T-helper 1 cell treated with Interleukin-12 subunit alpha and Interleukin-12 subunit beta and Interleukin-4 antibody, amounts not matched to agents 30 ng/mL and 1 ng/mL, for 36 hours (primary cell): ENCODE data around the gene SRPRB. TPM values are rescaled to one million over a fixed set of nuclear protein-coding genes. Genes with fewer than 3 reads are reported as not detected.
"Not testable (repeated sequence)": the region's sequence is repeated elsewhere in the genome, so short reads cannot be mapped to it uniquely, and the experiment has no call there.

Experiments
- intact Hi-C: fragments of 100-400 bp; cut with micrococcal nuclease; formaldehyde crosslinking; loops from one replicate; pipeline ENCODE4 v1.15.1; 2024
- total RNA-seq: library from RNA; stranded (reverse); gene quantifications from 2 replicates; pipeline ENCODE4 v1.2.3, GENCODE V29; 2022

SRPRB gene
- total RNA-seq, 1 donor from 2014 or later, result 73.1 TPM

DNA sequence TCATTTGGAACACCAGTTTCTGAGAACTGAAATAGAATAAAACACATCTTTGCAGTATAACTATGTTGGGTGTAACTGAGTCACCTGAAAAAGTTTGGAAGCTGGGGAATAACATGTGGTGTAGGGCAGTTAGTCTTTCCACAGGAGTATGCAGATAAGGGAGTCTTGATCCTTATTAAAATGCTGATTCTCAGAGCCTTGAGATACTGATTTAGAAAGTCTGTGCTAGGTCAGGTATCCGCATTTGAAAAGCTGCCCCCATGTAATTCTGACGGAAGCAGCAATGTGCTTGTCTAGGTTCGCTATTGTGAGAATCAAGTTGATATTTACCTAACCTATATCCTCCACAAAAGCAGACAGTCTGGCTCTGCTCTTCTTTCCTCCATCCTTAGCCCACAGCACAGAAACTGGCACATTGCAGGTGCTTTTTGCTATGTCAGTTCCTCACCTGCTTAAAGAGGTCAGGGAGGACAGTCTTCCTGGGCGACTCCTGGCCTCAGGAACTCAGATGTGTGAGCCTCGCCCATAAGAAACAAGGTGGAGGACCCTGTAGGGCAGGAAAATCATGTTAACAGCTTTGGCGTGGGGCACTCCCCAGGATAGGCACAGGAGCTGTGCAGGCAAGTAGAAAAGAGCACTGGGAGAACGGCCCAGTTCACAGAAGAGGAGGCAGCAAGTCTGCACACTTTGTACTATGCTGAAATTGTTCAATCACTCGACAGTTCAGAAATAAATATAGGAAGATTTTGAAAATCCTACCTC lies 27.6 kb upstream of the SRPRB start:
- intact Hi-C loops, result no loop called here

DNA sequence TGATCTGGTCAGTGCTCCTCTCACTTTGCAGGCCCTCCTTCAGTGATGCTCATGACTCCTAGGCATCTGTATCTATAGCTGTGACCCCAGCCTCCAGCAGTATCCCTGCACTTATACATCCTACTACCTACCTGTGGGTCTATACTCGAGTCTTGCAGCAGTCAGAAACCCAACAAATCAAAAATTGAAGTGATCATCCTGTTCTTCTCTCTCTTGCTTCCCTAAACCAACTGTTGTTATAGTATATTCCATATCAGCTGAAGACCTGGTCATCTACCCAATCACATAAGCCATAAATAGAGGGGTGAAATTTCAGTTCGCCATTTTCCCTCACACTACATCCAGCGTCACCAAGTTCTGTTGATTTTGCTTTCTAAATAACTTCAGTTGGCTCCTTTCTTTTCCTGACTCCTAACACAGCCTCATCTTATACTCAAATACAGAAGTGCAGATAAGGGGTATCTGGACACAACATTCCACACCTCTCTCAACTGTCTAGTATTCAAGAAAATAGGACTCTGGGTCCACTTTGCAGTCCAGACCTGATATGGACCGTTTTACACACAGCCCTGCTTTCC lies 25.9 kb upstream of the SRPRB start:
- intact Hi-C loops, result no loop called here

DNA sequence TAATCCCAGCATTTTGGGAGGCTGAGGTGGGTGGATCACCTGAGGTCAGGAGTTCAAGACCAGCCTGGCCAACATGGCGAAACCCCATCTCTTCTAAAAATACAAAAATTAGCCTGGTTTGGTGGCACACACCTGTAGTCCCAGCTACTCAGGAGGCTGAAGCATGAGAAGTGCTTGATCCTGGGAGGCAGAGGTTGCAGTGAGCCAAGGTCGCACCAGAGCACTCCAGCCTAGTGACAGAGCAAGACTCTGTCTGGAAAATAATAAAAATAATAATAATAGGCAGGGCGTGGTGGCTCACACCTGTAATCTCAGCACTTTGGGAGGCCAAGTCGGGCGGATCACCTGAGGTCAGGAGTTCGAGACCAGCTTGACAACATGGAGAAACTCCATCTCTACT lies 24.9 kb upstream of the SRPRB start:
- intact Hi-C loops, result not testable (repeated sequence)

DNA sequence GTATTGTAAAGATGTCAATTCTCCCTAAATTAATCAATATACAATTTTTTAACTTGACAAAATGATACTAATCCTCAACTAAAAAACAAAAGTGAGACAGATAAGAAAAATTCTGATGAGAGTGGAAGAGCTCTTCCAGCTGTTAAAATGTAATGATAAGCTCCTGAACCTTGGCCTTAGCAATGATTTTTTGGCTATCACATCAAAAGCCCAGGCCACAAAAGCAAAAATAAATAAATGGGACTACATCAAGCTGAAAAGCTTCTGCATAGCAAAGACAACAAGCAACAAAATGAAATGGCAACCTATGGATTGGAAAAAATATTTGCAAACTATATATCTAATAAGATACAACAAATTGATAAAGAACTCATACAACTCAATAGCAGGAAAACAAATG lies 24.0 kb upstream of the SRPRB start:
- intact Hi-C loops, result no loop called here

DNA sequence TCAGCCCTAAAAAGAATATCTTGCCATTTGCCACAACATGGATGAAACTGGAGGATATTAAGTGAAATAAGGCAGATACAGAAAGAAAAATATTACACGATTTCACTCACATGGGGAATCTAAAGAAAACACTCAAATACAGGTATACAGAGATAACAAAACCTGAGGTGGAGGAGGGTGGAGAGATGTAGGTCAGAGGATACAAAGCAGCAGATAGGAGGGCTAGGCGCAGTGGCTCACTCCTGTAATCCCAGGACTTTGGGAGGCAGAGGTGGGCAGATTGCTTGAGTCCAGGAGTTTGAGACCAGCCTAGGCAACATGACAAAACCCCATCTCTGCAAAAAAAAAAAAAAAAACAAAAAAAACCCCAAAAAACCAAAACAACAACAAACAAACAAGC lies 23.2 kb upstream of the SRPRB start:
- intact Hi-C loops, result no loop called here

DNA sequence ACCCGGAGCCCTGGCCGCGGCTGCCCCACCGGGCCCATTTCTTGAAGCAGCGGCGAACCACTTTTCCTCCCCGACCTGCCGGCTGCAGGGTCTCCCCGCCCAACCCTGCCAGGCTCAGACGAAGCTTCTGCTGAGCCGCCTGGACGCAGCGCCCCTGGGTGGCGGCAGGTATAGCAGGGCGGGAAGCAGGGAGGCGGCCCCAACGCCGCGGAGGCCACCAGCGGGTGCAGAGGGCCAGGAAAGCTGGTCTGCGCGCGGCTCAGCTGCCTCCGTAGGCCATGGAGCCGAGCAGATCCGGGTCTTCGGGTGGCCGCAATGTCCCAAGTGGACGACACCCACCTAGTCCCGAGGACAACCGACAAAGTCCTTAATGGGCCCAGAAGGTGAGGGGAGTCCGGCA lies 21.9 kb upstream of the SRPRB start:
- intact Hi-C loops, result no loop called here

DNA sequence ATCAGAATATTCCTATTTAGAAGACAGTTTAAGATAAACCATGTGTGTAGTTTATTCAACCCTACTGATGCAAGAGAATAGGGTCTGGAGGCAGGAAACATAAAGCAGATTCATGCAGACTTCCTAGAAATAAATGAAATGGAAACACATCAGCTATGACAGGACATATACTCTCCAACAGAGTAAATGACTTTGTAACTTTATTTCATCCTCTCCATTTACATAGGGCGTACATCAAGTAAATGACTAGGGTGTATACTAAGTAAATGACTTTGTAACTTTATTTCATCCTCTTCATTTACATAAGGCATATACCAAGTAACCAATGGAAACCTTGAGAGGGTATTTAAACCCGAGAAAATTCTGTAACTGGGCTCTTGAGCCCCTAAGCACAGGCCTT lies 17.6 kb upstream of the SRPRB start:
- intact Hi-C loops, result no loop called here

DNA sequence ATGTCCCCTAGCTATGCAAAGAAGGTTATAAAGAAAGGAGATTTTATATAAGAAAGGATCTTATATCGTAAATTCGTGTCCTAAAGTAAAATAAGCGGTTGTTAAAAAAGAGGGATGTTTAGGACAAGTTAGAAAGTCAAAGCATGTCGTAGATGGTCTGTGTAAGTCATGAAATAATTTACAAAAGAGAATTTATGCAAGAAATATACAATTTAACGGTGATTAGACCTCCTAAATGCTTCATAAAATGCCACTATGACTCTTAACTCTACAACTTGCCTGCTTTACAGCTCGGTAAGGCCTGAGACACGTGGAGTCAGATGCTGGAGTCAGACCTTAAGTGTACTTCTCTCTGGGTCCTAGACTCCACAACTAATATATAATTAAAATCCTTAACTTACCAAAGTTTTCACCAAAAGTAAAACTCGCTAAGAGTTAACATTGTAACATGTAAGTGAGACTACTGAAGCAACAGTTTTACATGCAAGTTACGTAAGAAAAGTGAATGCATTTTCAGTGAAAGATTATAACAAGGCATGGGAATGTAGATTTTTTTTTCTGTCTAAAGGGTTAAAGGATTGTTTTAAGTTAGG lies 13.3 kb upstream of the SRPRB start:
- intact Hi-C loops, result no loop called here

DNA sequence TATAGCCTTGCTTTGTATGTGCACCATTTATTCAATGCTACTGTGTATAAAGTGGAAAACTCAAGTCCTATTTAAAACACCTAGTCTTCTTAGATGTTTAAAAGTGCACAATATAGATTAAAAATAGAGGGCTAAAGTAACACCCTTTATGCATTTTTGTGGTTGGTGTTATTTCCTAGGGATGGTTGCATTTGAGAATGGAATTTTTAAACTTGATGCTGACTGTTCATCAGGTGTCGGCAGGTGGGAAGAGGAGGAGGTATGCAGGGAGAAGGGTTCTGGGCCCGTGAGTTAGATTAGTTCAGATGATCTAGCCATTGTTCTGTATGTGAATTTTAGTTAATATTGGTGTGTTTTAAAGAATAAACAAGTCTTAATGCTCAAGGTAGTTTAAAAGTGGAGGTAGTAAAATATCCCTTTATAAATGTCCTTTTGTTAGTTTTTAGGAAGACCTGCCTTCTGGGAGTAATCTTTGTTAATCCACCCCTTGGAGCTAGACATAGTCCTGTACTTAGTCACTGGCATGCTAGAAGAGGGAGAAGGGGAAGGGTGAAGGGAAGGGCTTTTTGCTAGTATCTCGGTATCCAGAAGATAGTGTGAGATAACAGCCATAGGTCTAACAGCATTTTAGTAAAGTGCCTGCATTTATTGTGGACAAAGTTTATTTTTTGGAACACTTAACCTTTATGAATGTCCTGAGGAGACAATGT lies 8.1 kb upstream of the SRPRB start:
- intact Hi-C loops, result no loop called here

DNA sequence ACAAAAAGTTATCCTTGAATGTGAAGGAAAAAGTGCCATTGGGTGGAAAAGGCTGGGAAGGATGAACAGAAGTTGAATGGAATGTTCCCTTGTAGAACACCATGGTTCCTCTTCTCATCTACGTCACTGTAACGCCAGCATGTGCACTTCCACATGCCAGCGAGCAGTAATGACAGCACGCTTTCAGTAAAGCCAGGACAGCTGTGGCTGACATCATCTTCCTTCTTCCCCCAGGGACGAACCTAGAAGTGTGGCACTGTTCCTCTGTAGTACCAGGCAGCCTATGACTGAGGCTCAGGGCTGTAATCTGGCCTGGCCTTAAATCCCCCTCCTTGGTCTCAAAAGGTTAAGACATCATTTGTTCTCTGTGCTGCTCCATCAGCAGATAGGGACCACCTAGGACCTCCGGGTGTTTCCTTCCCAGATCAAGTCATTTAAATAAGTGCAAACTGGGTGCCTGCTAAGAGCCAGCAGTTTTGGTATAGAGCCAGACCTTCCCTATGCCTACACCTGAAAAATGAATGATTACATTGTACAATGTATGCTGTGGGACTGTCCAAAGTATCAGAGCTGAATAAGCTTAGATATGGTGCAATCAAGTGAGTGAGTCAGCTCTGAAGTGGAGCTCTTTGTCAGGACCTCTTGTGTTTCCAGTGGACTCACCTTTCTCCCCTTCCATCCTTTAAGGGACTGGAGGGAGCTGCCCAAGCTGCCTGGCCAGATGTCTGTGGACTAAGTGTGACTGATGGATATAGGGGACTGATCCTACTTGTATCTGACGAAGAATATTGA lies 5.6 kb upstream of the SRPRB start:
- intact Hi-C loops, result no loop called here

DNA sequence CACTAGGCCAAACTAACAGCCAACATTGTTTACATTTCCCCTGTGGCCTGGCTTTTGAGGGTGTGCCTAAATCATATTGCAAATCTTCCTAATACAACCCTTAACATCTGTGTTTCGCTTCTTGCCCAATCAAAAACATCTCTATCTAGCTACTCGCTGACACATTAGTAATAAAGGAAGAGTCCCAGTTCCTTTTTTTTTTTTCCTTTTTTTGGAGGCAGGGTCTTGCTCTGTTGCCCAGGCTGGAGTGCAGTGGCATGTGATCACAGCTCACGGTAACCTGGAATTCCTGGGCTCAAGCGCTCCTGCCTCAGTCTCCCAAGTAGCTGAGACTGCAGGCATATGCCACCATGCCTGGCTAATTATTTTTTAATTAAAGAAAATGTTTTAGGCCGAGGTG lies 2.1 kb upstream of the SRPRB start:
- intact Hi-C loops, result no loop called here

DNA sequence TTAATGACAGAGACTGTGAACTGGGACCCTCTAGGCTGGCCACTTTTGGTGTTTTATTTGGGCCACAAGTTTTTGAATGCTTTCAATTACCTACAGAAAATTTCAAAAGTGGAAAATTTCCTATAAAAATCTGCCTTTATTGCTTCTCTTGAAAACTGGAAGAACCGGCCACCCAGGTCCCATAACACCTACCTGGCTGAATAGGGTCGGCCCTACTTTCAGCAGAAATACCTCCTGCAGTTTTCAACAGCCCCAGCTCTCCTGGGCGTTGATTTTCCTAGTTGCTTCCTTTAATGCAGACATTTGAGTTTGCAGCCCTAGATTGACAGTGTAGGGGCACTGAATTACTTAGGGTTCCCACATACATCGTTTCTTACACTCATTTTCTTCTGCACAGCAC lies 719 bp upstream of the SRPRB start:
- intact Hi-C loops, result loop anchor here (1.0 to 5.0 kb wide), 9 partner anchors 14 to 1388 kb away; partner anchors contain the start of genes ANAPC13, CDV3, DNAJC13 and NPHP3

DNA sequence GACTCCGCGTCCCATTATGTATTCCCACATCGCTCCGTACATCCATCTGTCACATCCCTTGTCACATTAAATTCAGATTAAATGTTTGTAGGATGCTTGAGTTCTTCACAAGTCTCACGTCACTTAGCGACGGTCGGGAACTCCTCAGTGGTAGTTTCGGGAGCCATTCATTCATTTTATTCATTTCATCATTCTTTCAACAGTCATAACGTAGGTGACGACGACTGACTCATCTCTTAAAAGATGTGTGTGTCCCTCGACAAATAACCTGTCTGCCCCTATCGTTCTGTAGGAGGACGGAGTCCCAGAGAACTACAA lies 272 bp upstream of the SRPRB start:
- intact Hi-C loops, result loop anchor here (1.0 to 5.0 kb wide), 9 partner anchors 14 to 1388 kb away; partner anchors contain the start of genes ANAPC13, CDV3, DNAJC13 and NPHP3

DNA sequence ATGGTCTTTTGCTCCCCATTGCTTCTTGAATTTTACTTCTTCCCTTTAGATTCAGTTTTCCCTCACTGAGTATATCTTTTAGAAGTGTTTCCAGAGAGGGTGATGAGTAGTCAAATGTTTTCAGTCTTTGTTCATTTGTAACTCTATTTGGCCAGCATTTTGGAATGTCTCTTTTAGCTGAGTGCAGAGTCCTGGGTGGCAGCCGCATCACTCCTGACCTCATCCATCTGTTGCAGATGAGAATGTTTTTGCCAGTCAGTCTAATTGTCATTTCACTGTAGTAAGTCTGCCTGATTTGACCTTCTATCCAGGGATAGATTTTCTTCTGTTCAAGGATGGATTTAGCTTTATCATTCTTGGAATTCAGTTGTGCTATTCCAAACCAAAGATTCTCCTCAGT lies 7.3 kb downstream of the SRPRB start:
- intact Hi-C loops, result no loop called here

DNA sequence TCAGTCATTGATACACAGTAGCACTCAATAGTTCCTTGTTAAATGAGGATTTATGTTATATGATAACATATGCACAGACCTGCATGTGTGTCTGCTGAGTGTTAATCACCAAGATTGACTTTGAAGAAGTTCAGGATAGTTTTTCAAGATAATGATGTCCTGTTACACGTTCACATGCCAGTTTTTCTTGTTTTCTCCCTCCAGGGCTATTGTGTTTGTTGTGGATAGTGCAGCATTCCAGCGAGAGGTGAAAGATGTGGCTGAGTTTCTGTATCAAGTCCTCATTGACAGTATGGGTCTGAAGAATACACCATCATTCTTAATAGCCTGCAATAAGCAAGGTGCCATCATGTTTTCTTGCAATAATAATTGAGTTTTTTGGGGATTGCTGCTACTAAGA lies 9.8 kb downstream of the SRPRB start:
- intact Hi-C loops, result no loop called here

DNA sequence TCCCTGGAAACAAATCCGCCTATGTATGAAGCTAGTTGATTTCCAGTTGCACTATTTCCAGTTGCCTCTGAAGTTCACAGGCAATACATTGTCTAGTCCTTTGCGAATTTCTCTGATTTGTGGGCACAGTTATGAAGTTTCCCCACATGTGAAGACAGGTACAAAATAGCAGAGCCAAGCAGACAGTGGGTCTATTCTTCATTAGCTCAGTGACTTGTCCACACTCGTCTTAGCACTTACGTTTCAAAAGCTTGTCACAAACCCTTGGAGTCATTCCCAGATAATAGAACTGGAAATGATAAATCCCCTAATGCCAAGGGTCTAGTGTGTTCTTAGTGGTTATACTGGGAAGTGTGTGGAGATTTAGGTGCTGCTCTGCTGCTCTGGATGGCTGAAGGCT lies 14.5 kb downstream of the SRPRB start:
- intact Hi-C loops, result no loop called here

DNA sequence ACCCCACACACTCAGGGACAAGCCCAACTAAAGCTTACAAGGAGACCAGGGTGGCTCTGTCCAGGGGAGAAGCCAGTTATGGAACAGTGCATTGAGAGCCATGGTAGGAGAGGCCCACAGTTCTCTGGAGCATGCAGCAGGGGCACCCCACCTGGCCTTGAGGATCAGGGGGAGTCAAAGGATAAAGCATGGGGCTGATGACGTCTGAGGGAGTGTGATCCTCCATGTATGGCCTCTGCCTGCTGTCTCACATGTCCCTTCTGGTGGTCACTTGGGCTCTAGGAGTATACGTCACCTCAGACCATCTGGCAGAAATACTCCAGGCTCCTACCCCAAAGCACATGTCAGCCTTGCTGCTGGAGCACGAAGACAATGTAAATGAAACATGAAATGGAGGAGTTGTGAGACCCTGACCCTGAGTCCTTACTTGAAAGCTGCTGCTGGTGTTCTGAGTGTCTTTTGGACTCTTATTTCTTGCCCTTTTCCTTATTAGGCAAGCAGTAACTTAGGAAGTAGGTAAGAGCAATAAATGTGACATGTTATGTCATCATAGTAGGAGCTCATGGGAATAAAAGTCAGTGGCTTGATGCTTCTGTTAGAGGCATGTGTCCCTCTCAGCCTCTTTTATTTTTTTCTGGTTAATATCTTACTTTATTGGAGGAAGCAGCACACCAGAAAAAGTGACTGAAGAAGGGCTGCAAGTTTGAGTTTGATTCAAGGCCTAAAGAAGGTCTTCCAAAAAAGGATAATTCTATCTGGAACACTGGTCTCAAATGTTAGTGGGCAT lies 15.5 kb downstream of the SRPRB start:
- intact Hi-C loops, result no loop called here

DNA sequence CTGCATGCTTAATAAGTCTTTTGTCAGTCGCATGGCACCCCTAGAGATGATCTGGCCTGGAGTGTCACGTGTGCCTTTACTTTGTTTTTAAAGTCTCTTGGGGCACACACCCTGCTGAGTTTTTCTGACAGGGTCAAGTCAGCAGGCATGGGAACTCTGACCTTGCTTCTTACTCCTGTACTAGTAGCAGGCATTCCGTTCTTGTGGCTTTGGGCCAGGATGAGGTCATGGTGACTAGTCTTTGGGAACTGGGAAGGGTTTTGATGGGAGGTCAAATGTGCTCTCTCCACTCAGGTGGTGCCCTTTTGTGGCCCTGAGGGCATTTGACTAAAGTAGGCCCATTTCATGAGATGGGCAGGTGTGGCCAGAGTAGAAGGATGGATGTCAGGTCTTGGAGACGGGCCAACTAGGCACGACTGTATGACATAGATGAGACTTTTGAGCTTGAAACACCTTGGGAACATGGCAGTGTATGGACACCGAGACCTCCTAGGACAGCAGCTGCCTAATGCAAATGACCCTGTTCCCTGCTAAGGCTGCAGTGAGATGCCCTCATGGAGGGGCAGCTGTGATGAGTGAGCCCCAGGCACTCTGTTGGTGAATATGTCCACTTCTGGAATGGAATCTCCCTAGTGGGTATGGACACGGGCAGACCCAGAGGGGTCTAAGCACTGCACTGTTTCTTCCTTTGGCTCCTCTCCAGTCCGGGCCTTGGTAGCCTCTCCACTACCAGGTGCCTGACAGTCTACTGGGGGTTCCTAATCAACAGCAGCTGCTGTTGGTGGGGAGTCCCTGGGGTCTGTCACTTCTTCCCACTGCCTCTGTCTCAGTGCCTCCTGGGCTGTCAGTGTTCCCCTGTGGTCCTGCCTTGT lies 16.4 kb downstream of the SRPRB start:
- intact Hi-C loops, result no loop called here

DNA sequence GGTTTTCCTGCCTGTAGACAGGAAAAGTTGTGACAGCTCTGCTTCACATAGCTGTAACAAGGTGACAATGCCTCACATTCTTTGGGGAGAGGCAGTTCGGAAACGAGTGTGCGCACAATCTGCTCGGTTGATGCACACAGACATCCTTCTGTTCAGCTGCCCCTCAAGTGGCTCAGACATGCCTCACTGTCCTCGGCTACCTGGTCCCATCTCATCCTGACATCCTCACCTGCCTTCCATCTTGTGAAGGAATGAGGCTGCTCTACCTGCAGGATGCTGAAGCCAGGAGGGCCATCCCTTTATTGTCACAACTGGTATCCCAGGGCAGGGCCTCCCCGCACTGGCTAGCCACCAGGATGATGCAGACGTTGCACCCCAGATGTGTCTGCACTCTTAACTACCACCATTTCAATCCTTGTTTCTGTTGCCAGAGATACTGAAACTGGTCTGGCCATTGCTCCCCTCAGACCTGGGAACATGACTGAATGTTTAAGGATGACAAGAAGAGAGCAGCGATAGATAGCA lies 19.4 kb downstream of the SRPRB start:
- intact Hi-C loops, result no loop called here
